HG03378 (cell line): ENCODE results near the gene IGSF9.
A peak's percentile ranks its signal among the peaks of the same experiment; 100 is the strongest.

Experiments
- ATAC-seq: cut with Tn5 transposase; IDR thresholded peaks from one replicate; pipeline ENCODE4 v1.9.1; 2021; ENCODE audit warnings: mild to moderate bottlenecking, moderate library complexity; ENCODE audit not compliant: unreplicated experiment

IGSF9 gene

DNA sequence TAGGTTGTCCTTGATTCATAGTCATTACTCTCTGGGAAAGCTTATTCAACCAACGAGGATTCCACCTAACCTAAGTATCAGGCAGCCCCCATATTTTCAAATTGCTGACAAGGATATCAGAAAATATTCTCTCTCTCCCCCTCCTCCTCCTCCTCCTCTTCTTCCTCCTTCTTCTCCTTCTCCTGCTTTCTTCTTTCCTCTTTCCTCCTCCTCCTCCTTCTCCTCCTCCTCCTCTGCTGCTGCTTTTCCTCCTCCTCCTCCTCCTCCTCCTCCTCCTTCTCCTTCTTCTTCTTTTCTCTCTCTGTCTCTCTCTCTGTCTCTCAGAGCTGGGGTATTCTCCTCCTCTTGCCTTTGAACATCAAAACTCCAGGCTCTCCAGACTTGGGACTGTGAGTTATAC, 2.5 kb upstream of the IGSF9 start:
- ATAC-seq = no peak

- ATAC-seq = no peak
Observed at GRCh38 chr1:159946242-159947187, 1.1 kb upstream of the IGSF9 start.

DNA sequence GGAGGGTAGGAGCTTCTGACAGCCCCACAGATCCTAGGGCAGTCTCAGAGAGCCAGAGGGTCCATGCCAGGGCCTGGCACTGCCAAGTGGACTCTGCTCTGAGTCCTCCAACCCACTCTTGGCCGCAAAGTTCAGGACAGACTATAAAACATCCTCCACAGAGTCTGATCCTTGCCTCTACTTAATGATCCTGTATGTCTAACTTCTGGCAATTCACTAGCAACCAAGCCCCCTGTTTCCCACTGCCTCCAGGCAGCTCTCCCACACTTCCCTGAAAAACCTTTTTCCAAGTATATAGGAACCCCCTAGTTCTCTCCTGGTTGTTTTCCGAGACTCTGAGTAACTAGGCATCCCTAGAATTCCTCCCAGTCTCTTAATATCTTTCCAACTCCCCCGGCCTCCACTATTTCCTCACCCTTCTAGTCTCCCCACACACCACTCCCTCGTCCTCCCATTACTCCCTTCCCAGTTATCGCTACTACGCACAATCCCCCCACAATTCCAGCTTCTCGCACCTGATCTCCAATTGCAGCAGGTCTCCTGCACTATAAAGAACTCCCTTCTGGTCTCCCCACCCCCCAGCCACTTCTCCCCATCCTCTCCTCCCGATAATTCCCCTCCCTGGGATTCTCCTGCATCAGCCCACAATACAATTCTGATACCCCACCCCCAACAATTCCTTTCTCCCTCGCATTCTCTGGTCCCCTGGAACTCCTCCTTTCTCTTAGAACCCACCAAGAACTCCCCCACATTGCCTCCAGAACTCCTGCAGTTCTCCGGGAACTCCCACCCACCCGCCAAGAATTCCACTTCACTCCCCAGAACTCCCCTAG, 574 bp downstream of the IGSF9 start:
- no peak for ATAC-seq

DNA sequence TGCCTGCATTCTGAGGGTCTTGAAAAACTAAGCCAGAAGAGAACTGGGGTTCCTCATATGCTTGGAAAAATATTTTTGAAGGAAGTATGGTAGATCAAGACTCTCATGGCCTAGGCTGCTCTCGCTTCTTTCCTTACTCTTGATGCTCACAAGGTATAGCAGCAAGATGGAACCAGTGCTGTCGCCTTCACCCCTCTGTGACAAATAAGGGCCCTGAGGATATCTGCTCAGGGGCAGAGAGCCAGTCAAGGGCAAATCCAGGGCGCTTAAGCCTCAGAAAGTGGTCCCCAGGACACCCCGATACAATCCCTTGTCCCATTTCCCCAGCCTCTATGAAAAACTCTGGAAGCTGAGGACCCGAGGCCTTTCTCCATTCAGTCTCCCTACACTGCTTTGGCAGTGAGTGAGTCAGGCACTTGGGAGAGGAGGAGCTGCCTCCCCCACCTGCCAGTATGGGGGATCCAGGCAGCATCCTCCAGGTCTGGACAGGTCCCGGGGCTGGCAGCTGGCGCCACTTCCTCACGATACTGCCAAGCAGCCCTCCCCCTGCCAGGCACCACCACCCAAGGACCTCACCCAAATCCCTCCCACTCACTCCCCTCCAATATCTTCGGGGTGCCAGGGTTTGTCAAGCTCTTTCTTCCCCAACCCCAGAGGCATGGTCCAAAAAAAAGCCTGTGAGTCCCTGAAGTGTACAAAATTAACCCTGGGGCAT, 1.3 kb downstream of the IGSF9 start:
- no peak for ATAC-seq

DNA sequence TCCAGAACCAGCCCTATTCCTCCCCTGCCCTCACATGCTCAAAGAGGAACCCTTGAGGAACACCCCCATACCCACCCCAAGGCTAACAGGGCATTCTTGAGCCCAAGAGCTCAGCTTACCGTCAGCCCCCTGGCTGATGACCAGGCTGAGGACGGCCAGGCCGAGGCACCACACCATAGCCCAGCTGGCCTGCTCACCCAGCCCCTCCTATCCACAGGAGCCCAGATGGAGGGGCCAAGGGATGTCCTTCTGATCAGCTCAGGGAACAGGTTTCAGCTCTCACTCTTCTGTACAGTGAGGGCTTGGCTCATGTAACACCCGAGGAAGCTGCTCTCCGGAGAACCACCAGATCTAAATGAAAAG, 2.2 kb downstream of the IGSF9 start:
- no peak for ATAC-seq

GRCh38 chr1:159942632-159943277, 2.7 kb downstream of the IGSF9 start:
- no peak for ATAC-seq

GRCh38 chr1:159941591-159942560, 3.5 kb downstream of the IGSF9 start:
- no peak for ATAC-seq

DNA sequence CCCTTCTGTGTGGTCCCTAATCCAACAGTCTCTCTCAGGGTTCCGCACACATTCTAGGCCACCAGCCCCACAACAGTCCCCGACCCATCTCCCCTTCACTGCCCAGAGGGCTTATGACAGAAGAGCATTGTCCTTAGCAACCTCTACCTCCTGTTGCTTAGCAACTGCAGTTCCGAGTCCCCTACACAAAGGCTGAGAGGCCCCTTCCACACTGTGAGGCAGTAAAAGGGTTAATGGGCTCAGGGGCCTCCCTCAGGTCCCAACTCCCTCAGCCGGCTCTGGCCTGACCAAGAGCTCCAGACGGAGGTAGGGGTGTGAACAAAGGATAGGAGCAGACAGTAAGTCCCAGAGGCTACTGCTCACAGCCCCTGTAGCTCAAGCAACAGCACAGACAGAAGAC, 4.3 kb downstream of the IGSF9 start:
- ATAC-seq = no peak

DNA sequence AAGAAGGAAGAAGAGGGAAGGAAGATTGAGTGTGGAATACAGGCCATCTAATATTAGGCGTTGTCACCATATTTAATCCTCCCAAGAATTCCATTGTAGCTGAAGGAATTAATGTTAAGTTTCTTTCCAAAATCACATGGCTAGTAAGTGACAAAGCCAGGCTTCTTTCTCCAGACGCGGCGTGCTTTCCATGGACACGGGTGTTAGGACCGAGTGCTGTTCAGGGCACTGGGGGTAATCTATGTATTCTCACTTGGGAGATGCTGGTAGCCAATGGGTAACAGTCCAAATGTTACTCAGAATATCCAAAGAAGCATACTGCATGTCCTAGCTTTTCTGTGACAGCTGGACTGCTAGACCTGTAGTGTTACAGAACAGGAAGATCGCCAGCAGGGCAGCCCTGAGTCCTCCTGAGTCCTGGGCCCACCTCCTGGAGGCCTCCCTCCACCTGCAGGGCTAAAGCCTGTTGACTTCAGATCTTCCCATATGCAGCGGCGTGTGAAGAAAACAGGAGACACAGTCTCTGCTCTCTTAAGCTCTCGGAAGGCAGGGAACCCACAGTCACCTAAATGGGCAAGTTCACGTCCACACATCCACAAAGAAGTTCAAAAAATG, 5.3 kb downstream of the IGSF9 start:
- no peak for ATAC-seq

GRCh38 chr1:159939678-159940002, 5.8 kb downstream of the IGSF9 start:
- ATAC-seq = no peak

- ATAC-seq = no peak
Observed at GRCh38 chr1:159938905-159939677, 6.3 kb downstream of the IGSF9 start.

DNA sequence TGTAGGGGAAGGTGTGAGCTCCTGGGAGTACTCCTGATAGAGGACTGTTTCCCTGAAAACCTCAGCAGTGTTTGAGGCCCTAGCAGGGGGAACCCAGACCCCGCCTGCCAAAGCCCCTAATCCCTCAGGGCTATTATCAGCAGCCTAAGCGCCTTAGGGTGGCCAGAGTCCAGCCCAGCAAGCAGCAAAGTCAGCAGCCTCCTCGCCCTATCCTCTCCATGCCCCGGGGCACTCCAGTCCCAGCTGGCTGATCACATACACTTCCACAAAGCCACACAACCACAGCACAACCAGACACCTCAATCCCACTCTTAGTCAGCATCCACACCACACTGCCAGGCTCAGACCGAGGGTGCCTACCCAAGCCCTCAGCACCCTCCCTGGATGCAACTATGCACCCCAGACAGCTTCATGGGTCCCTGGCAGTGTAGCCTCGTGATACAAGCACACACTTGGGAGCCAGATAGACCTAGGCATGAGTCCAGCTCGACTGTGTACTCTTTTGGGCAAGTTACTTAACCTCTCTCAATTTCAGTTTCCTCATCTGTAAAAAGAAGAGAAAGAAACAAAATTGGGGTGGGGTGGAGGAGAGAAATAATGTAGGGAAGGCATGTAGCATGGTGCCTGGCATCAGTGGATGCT, 7.1 kb downstream of the IGSF9 start:
- ATAC-seq = no peak

- no peak for ATAC-seq
Observed at GRCh38 chr1:159937054-159937750, 8.2 kb downstream of the IGSF9 start.

GRCh38 chr1:159936273-159936904, 9.0 kb downstream of the IGSF9 start:
- ATAC-seq = peak; percentile 45

DNA sequence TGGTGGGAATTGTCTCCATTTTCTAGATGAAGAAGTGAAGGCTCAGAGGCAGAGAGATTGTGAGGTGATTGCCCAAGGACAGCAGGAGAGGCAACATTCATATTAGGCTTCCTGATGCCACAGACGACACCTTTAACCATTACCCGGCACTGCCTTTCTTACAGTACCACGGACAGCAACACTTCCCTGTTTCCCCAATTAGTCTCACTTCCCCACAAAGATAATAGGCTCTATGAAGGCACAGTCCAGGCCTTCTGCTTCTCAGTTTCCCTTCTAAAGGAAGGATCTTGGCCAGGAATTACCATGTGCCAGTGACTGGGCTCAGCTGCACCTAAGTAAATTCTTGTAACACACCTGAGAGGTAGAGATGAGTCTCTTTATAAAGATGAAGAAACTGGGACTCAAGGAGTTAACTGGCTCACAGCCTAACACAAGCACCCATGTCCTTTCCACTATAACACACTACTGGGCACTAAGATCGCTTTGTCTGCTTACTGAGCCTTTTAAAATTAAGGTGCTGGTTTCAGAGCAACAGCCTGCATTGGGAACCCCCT, 9.6 kb downstream of the IGSF9 start:
- ATAC-seq = no peak

- no peak for ATAC-seq
Observed at GRCh38 chr1:159935305-159935704, 10.1 kb downstream of the IGSF9 start.
